SW 1271 (cell line): ENCODE measurements around the gene DSG2.
A peak's percentile ranks its signal among the peaks of the same experiment; 100 is the strongest.
"Not testable (repeated sequence)": the region's sequence is repeated elsewhere in the genome, so short reads cannot be mapped to it uniquely, and the experiment has no call there.

Experiments used
- DNase-seq, 2 experiments: peaks; one replicate each; lab custom pipeline; 2025; lab: John Stamatoyannopoulos, UW

The DSG2 gene

DNA sequence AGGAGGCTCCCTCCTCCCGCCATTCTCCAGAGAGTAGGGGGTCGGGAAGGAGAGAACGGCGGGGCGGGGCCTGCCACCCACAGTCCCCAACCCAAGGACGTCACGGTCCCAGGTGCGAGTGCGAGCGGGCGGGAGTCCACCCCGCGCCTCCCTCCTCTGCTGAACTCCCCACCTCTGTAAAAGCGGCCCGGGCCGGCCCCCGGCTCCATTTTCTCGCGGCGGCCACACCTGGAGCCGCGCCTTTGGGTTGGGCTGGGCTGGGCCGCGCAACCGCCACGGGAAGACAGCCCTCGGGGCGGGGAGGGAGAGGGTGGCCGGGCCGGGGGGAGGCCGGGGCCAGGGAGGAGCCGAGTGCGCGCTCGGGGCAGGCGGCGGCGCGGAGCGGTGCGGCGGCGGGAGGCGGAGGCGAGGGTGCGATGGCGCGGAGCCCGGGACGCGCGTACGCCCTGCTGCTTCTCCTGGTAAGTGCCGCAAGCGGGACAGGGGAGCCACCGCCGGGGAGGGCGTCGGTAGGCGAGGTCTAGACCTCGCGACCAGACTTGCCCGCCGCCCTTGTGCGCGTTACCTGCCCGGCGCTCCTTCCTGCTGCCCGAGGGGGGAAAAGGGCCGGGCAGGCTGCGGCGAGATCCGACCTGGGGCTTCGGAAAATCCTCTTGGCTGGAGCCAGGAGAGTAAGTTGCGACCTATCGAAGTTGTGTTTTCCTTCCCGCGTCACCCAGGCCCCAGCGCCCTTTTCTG lies at the start of gene DSG2:
DSG2 (plus strand) TSS at position 342 of the 738 bp plus-strand sequence; CDS start at position 417, 75 bp downstream.
- no peak for DNase-seq

DNA sequence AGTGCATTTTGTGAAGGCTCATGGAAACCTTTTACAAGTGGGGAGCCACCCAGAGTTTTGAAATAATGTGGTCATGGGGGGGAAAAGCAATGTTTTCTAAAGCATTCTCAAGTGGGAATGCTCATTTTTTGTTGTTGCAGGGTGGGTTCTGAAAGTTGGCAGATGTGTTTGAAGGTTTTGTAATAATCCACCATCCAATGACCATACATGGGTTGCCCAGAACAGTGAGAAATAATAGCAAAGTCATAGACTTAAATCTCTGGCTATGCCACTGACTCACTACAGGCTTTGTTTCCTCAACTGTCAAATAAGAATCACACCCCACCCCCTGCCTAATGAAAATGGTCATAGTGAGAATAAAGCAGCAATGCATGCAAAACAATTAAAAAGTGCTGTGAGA lies 47.6 kb upstream of the DSG2 start:
- no peak for DNase-seq

DNA sequence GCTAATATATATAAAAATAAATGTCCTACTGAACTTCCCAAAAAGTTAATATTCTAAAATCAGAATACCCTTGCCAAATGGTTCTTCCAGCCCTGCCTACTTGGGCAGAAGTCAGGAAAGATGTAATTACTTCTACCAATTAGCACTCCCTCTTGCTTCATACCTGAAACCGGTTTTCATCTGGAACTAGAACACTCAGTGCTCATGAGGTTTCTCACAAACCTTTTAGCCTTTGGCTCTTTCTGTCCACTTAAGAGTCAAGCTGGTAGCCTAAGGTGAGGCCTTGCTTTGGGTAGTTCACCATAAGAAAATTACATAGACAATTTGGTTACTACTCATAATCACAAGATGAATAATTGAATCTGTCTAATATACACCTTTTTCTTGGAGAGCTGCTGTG lies 46.4 kb upstream of the DSG2 start:
- no peak for DNase-seq

DNA sequence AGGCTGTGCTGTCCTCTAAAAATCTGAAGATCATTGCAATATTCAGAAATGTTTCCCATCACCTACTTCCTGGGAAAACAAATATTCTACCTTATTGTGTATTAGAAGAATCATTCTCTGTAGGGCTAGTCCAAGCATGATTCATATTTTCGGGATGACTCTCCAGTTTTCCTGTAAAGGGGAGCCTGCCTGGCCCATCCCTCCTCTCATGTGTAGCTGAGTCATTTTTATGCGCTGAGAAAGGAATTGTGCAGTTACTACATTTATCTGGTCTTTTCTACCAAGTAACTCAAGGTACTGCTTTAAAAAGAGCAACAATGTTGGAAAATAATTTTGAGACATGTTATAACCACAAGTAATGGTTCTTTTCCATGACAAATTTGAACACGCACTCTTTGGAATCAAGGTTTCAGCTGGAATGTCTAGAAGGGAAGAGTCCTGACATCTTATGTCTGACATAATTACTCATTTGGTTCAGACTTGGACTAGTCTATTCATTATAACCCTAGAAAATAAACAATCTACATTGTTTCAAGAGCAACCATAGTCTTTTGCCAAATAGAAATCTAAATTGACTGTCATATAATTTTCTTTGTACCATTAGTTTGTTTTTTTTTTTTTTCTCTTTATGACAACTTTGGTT lies 43.8 kb upstream of the DSG2 start:
- DNase-seq = peak; percentile 3 to 31

DNA sequence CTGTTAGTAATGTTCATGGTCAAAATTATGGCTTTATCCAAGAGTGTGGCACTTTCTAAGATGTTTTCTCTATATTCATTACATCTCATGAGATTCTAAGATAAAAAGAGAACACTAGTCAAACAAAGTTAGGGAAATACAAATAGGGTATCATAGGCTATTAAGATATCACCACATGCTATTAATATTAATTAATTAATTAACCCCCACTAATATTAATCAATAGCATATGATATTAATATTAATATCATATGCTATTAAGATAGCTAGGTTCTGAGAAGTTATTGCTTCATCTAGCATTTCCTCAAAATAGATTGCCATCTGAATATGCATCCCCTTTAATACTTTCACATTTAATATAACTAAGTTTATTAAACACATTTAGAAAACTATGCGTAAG lies 28.3 kb upstream of the DSG2 start:
- no peak for DNase-seq

DNA sequence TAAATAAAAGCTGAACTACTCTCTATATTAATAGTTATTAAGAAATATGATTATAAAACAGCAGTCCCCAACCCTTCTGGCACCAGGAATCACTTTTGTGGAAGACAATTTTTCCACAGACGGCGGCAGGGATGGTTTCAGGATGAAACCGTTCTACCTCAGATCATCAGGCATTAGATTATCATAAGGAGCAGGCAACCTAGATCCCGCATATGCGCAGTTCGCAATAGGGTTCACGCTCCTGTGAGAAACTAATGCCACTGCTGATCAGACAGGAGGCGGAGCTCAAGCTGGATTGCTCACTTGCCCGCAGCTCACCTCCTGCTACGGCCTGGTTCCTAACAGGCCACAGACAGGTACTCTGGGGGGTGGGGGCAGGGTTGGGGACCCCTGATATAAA lies 19.3 kb upstream of the DSG2 start:
- DNase-seq = no peak

DNA sequence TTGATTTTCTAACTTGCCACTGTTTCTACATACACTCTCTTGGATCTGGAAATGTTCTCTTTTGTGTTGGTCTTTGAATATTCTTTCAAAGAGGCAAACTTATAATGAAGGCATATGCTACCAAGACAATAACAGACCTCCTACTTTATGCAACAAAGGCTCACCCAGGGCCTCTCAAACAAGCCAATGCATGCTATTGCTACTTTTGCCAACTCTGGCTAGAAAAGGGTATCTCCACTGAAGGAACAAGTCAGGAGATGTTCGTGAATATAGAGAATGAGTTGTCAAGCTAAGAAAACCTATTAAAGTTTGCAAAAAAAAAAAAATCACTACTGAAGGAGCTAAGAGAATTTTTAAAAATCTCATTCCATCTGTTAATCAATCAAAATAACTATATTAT lies 15.9 kb upstream of the DSG2 start:
- DNase-seq = no peak

DNA sequence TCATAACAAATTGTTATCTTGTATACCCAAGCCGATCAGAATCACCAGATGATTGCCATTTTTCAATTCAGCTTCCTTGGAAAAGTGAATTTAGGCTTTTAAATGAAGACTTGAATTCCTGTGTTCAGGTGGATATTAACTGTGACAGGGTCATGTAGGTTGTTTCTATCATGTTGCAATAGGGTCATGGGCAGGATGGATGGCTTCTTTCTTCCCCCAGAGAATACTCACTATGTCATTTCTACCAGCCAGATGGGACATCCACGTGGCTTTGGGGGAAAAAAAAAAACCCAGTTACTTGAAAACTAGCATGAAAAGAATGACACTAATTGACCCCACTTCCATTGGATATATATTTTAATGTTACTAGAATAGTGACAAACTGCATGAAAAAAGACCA lies 14.6 kb upstream of the DSG2 start:
- DNase-seq = no peak

DNA sequence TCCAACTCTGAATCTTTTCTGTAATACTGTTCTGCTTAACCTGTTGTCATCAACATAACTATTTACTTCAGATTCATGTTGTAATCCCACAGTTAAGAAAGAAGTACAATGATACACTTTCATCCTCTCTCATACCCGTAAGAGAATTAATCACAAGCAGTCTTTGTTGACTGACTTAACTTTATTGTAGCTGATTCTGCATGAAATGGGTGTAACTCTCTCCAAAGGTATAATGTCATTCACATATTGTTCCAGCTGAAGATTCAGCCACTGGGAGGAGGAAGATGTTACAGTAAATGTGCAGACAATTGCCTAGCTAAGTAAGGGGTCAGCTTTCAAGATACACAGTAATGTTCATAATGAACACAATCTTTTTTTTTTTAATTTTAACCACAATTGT lies 13.5 kb upstream of the DSG2 start:
- DNase-seq = no peak

DNA sequence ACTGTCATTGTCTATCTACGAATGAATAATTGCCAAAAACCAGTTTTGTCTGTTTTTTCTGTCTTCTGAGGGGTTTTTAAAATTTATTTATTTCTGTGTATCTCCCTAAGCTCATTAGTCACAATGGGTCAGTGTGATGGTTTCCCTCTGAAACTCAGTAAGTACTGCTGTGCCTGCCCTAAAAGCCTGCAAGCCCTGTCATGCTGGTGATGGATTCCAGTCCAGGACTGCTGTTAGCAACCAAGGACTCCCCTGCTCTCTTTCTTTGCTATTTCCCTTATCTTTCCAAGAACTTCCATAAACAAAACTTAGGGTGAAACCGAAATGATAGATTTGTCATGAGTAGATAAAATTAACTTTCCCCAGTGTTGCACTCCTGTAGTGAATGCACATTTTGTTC lies 11.8 kb upstream of the DSG2 start:
- DNase-seq = no peak

DNA sequence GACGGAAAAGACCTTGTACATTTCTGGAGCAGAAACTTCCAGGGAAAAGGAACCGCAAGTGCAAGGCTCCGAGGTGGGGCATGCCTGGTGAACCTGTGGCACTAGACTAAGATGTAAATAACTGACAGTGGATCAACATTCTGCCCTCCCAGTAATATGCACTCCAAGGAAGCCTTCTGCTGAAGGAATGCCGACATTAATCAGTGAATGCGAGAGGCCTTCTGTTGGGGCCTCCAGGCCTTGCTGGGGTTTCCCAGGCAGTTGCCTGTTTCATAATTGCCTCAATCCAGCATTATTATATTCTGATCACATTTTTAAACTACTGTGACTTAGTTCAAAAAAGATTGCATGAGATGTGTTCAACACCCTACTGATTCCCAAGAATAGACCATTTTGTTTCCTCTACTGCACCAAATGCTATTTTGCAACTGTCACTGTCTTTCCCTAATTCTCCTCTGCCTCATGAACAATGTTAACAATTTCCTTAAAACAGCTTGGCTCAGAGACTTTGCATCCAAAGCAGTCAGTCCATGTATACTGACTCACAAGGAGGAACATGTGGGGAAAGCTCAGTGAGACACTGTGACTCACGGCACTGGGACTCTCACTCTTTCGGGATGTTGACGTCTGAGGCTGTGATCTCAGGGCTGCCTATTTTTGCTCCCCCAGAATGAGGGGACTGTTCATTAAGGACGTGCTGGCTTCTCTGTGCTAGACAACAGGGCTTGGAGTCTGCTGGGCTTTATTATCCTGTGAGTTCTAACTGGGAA lies 10.5 kb upstream of the DSG2 start:
- DNase-seq = no peak

DNA sequence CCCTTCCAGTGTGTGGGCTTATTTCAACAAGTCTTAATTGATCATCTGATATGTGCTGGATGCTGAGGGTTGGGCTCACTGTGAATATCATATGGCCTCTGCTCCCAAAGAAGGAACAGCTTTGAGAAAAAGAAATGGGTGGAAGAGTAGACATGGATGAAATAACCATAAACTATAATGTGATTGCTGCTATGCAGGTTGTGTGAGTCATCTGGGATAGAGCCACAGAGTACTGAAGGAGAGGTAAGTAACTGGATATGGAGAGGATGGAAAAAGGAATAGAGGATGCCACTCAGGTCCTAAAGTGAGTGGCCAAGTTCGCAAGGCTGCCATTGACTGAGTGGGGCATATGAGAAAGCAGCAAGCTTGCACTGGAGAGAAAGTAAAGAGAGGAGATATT lies 8.7 kb upstream of the DSG2 start:
- no peak for DNase-seq

DNA sequence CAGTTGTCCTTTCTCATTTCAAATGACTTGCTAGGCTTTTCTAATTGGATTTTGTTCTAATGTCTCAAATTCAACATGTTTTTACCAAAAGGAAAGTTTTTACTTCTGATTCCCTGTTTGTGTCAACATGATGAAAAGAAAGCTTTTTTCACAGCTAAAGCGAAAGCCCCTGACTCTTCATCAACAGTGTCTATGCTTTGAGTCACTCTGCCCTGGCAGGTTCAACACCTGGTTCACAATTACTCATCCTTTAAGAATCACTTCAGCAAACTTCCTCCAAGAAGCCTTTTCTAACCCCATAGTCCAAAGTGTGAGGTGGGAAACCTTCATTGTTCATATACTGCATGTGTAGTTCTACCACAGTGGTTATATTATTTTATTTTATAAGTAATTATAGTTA lies 7.6 kb upstream of the DSG2 start:
- DNase-seq = no peak

DNA sequence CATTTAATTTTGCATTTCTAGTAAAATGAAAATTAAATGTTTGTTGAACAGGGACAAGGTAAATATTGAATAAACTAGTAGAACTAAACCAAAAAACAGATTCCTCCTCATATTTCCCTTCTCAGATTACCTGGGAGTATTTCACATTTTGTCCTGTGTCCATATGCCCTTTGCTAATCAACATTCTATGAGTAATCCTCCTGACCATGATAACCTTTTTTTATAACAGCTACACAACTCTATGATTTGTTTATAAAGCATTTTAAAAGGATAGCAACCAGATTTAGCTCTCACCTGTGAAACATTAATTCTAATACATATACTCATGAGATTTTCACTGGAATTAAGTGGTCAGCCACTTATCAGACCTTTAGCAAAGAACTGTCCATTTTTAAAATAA lies 7.1 kb upstream of the DSG2 start:
- no peak for DNase-seq

DNA sequence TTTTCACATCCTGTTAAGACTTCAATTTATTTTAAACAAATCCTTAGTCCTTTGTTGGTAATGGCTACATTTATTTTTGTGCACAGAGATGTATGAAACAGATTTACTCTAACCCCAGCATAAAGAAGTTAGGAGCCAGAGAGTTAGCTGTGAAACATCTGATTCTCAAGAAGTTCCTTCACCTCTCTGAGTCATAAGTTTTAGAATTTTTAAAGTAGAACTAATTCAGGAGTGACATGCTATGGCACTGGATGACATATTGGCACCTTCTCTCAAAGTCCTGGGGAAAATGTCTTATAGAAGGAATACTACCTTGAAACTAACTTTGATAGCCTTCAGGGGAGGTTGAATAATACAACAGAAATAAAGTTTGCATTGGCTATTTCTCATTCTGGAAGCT lies 6.4 kb upstream of the DSG2 start:
- DNase-seq = no peak

DNA sequence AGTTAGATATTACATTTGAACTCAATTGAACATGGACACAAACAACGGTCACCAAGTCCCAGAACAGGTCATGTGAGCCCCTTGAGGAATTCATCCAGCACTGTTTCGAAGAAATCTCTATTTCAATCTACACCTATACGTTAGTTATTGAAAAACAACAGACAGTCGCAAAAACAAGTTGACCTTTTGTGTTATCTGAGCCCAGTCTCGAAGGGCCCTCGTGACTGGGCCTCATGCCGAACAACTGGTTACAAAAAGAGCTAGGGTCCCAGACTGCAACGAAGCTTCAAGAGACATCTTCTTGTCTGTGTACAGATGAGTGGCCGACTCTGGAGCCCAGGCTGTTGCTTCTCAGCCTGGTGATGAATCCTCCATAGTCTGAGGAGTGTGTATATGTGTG lies 5.3 kb upstream of the DSG2 start:
- no peak for DNase-seq

DNA sequence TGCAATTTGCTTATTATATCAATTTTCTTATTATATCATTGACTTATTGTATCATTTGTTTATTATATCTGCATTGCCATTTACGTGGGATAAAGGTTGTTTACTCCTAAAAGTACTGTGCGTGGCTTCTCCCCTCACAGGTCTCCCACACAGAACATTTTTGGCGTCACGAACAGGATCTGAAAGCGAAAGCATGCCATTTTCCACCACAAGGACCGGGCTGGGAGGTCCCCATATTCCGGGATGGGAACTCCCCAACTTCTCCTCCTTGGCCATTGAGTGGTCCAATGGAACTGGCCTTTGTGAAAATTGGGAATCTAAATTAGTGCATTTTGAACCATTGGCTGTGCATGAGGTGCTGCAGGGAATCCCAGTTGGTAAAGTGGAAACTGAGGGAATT lies 4.8 kb upstream of the DSG2 start:
- no peak for DNase-seq

DNA sequence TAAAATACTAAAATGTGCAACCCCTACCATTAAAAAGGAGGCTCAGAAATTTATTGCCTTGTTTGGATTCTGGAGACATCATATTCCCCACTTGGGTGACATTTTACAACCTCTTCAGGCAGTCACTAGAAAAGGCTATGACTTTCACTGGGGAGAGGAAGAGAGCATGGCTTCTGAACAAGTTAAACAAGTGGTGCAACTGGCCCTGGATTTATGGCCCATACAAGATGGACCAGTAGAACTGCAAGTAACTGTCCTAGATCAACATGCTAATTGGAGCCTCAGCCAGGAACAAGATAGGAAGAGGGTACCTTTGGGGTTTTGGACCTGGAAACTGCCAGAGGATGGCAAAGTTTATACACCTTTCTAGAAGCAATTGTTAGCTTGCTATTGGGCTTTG lies 4.0 kb upstream of the DSG2 start:
- DNase-seq = no peak

DNA sequence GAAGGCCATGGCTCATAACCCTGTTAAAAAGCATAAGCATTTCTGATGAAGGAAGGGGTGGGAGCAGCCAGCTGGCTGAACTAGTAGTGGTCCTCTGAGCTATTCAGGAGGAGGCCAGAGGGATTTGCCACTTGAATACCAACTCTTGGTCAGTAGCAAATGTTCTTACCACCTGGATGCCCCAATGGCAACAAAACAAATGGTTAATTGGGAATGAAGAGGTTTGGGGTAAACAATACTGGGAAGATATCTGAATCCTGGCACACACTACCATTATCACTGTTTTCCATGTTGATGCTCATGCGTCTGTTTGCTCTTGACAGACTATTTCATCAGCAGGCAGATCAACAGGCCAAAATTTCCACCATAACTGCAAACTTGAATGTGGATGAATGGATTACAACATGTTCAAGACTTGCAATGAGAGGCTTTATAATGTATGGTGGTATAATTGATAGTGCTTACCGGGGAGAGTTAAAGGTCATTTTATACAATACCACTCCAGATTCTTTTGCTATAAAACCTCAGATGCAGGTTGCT lies 3.2 kb upstream of the DSG2 start:
- DNase-seq = not testable (repeated sequence)

DNA sequence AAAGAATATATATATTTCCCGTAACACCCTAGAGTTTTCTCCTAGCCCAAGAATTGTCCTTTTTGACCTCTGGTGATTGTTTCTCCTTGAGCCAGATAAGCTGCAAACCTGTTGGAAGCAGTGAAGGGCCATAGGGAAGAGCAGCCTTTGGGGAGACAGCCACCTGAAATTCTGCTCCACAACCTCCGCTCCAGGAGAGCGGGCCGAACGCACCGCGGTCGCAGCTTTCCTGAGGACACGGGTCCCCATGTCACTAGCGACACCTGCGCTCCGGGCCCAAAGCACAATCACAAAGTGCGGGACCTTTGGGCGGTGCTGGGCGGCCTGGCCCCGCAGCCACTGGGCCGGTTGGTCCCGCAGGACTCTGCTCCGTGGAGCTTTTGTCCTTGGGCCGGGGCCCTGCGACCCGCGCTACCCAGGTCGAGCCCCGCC lies 557 bp upstream of the DSG2 start:
- DNase-seq = no peak

DNA sequence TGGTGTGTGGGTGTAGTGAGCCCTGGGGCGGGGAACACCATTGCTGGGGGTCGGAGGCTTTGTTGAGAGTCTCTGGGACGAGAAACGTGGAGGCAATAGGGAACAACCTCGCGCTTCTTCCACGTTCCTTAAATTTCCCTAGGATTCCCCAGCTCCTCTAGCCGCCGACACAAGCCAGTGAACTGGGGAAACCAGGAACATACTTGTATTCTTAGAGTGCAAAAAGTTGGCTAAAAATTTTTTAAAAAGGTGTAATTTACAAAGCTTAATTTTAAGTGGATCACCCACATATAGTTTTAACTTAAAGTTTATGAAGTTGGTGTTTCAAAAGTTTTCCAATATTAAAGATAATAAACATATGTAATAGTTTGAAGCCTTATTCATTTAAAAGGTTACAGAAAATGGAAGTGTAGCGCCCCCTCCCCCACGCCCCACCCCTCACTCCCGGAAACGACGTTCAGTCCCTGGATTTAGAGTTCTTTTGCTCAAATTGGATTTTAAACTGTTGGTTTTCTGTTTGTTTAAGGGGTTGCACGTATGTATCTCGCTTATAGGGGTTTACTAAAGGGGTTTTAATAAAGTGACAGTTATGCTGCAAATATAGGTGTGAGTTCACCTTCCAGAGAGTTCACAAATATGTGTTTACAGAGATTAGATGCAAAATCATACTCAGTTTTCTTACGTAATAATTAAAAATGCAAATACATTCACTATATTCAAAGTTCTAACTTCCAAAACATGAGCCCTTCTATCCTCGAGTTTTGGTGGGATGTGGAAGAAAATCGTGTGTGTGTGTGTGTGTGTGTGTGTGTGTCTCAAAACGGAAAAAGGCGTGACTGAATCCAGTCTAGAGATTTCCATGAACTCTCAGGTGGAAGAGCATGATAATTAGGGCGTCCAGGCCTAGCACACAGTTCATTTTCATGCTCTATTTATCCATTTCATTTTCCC lies 872 bp downstream of the DSG2 start:
- DNase-seq = no peak
